H9 (cell line): ENCODE results near the gene PELI2. TPM values are rescaled to one million over a fixed set of nuclear protein-coding genes. Genes with fewer than 3 reads are reported as not detected.

Source experiments
- DNase-seq: peaks from one replicate; pipeline ENCODE4 v3.0.0-alpha.2; 2017
- H2AFZ ChIP-seq: one replicate; pipeline ENCODE4 v1.6.1; 2013; ENCODE audit warnings: mild to moderate bottlenecking, low read length, control low read depth, moderate library complexity
- H2AK5ac ChIP-seq: 2 replicates; pipeline ENCODE4 v1.6.1; 2013; ENCODE audit warnings: low read length, control low read depth, mixed read lengths; ENCODE audit not compliant: insufficient read length
- H2BK120ac ChIP-seq: one replicate; pipeline ENCODE4 v1.6.1; 2013; ENCODE audit warnings: low read depth, mild to moderate bottlenecking, low read length, control low read depth, inconsistent platforms; ENCODE audit not compliant: poor library complexity, severe bottlenecking
- H2BK12ac ChIP-seq: 2 replicates; pipeline ENCODE4 v1.6.1; 2013; ENCODE audit warnings: low read length, control low read depth, mixed read lengths, low read depth; ENCODE audit not compliant: insufficient read length
- H2BK15ac ChIP-seq: 2 replicates; pipeline ENCODE4 v1.6.1; 2013; ENCODE audit warnings: low read depth, low read length, control low read depth
- H2BK20ac ChIP-seq: one replicate; pipeline ENCODE4 v1.6.1; 2013; ENCODE audit warnings: low read depth, mild to moderate bottlenecking, low read length, control low read depth, inconsistent platforms; ENCODE audit not compliant: poor library complexity, severe bottlenecking
- H2BK5ac ChIP-seq: 2 replicates; pipeline ENCODE4 v1.6.1; 2013; ENCODE audit warnings: low read length, control low read depth, mixed read lengths; ENCODE audit not compliant: insufficient read length
- H3K14ac ChIP-seq: 2 replicates; pipeline ENCODE4 v1.6.1; 2013; ENCODE audit warnings: low read length, control low read depth; ENCODE audit not compliant: insufficient read depth
- H3K18ac ChIP-seq: 2 replicates; pipeline ENCODE4 v1.6.1; 2013; ENCODE audit warnings: low read depth, mild to moderate bottlenecking, mixed read lengths, low read length, control low read depth; ENCODE audit not compliant: insufficient read length
- H3K23ac ChIP-seq: 2 replicates; pipeline ENCODE4 v1.6.1; 2013; ENCODE audit warnings: low read length, control low read depth, mixed read lengths, low read depth; ENCODE audit not compliant: insufficient read length
- H3K23me2 ChIP-seq: 2 replicates; pipeline ENCODE4 v1.6.1; 2013; ENCODE audit warnings: low read depth, mild to moderate bottlenecking, mixed read lengths, low read length, control low read depth; ENCODE audit not compliant: insufficient read length, poor library complexity, severe bottlenecking
- H3K27ac ChIP-seq: 2 replicates; pipeline ENCODE4 v1.5.1; 2013; ENCODE audit warnings: low read length, control low read depth, mixed read lengths, low read depth; ENCODE audit not compliant: insufficient read length
- H3K27me3 ChIP-seq: 2 replicates; pipeline ENCODE4 v1.6.1; 2013; ENCODE audit warnings: low read length, control low read depth, inconsistent platforms; ENCODE audit not compliant: insufficient read depth
- H3K4ac ChIP-seq: 2 replicates; pipeline ENCODE4 v1.6.1; 2013; ENCODE audit warnings: low read depth, mild to moderate bottlenecking, control low read depth, inconsistent platforms, low read length, moderate library complexity
- H3K4me1 ChIP-seq: 2 replicates; pipeline ENCODE4 v1.6.1; 2013; ENCODE audit warnings: low read length, control low read depth, inconsistent platforms; ENCODE audit not compliant: insufficient read depth
- H3K4me2 ChIP-seq: 2 replicates; pipeline ENCODE4 v1.6.1; 2013; ENCODE audit warnings: low read length, control low read depth, mixed read lengths; ENCODE audit not compliant: insufficient read length, insufficient read depth
- H3K56ac ChIP-seq: 2 replicates; pipeline ENCODE4 v1.6.1; 2013; ENCODE audit warnings: low read depth, mild to moderate bottlenecking, mixed read lengths, low read length, control low read depth; ENCODE audit not compliant: insufficient read length
- H3K79me1 ChIP-seq: 2 replicates; pipeline ENCODE4 v1.6.1; 2013; ENCODE audit warnings: low read depth, mild to moderate bottlenecking, moderate library complexity, low read length, control low read depth, inconsistent platforms; ENCODE audit not compliant: insufficient read depth, poor library complexity, severe bottlenecking
- H3K79me2 ChIP-seq: 2 replicates; pipeline ENCODE4 v1.6.1; 2013; ENCODE audit warnings: low read length, control low read depth, inconsistent platforms; ENCODE audit not compliant: insufficient read depth
- H3K9ac ChIP-seq: 2 replicates; pipeline ENCODE4 v1.6.1; 2013; ENCODE audit warnings: low read length, control low read depth, mixed read lengths; ENCODE audit not compliant: insufficient read length; ENCODE audit errors: extremely low read depth
- H3K9me3 ChIP-seq: one replicate; pipeline ENCODE4 v1.6.1; 2013; ENCODE audit warnings: low read depth, low read length, inconsistent platforms; ENCODE audit not compliant: control insufficient read depth
- H3T11ph ChIP-seq: one replicate; pipeline ENCODE4 v1.6.1; 2013; ENCODE audit warnings: mild to moderate bottlenecking, low read length, control low read depth, inconsistent platforms
- H4K20me1 ChIP-seq: one replicate; pipeline ENCODE4 v1.6.1; 2013; ENCODE audit not compliant: control insufficient read depth, insufficient read length, insufficient read depth
- H4K5ac ChIP-seq: 2 replicates; pipeline ENCODE4 v1.6.1; 2013; ENCODE audit warnings: low read depth, mild to moderate bottlenecking, mixed read lengths, low read length, control low read depth; ENCODE audit not compliant: insufficient read length
- H4K8ac ChIP-seq: replicated peaks from 2 replicates; pipeline ENCODE4 v1.6.1; 2013; ENCODE audit warnings: low read length, control low read depth, mixed read lengths, low read depth; ENCODE audit not compliant: insufficient read length
- H4K91ac ChIP-seq: 2 replicates; pipeline ENCODE4 v1.6.1; 2013; ENCODE audit warnings: low read depth, mild to moderate bottlenecking, moderate library complexity, mixed read lengths, low read length, control low read depth; ENCODE audit not compliant: insufficient read length
- H3K27ac Mint-ChIP-seq, 3 experiments: 2 replicates in 2 of 3; 3 replicates in 1 of 3; pipeline ENCODE4 v1.8.0; 2020 to 2021; ENCODE audit warnings: mixed read lengths in 3 of 3, mild to moderate bottlenecking in 1 of 3, moderate library complexity in 1 of 3
- H3K27me3 Mint-ChIP-seq: 2 replicates; pipeline ENCODE4 v1.8.0; 2021; ENCODE audit warnings: low read depth, mild to moderate bottlenecking, moderate library complexity, mixed read lengths
- H3K36me3 Mint-ChIP-seq, 3 experiments: 2 replicates in 2 of 3; 3 replicates in 1 of 3; pipeline ENCODE4 v1.8.0; 2020 to 2021; ENCODE audit warnings: low read depth in 3 of 3, mixed read lengths in 3 of 3; ENCODE audit not compliant: insufficient read depth in 1 of 3
- H3K4me1 Mint-ChIP-seq, 2 experiments: 2 replicates each; pipeline ENCODE4 v1.8.0; 2020; ENCODE audit warnings: mixed read lengths in 2 of 2
- H3K4me3 Mint-ChIP-seq, 2 experiments: 2 replicates in 1 of 2; 3 replicates in 1 of 2; pipeline ENCODE4 v1.8.0; 2020 to 2021; ENCODE audit warnings: mild to moderate bottlenecking in 2 of 2, mixed read lengths in 2 of 2, moderate library complexity in 1 of 2
- H3K9me3 Mint-ChIP-seq, 2 experiments: 2 replicates in 1 of 2; 3 replicates in 1 of 2; pipeline ENCODE4 v1.8.0; 2020; ENCODE audit warnings: mild to moderate bottlenecking in 2 of 2, mixed read lengths in 2 of 2, moderate library complexity in 1 of 2
- WGBS: extraction: QIAGEN DNeasy Blood & Tissue Kit; methylation state at CpG from one replicate; pipeline ENCODE4 v1.1.7; 2013; ENCODE audit warnings: missing lambda C conversion rate, low lambda C conversion rate, mixed read lengths; ENCODE audit not compliant: insufficient read length; ENCODE audit errors: extremely low coverage; 5-methylcytosine and 5-hydroxymethylcytosine counted together
- total RNA-seq: library from RNA; stranded (reverse); gene quantifications from 2 replicates; pipeline ENCODE4 v1.2.1, GENCODE V29; 2021
- TF ChIP-seq, protein P1 (sequence below): fragments of 200-600 bp; sonication (generic); conservative IDR thresholded peaks from 3 replicates; pipeline ENCODE4 v1.8.0; 2021; ENCODE audit warnings: antibody characterized with exemption, mild to moderate bottlenecking

PELI2 gene
- total RNA-seq, 1 experiment from 2014 or later, result 18.0 TPM

DNA sequence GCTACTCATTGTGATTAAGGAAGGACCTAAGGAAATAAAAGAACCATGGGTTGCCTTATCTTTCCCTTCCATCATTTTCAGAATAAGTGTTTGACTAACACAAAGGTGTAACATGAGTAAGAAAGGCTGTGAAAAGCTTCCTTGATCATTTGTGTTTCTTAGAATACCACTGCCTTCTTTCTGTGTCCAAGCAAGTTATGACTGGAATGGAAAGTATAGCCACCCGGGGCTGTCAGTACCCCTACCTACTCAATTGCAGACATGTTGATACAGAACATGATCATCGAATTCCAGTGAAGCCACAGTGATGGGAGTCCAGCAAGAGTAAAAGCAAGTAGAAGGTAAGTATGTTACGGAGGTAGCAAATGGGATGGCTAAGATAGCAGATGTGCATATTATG, 209.8 kb downstream of the PELI2 start:
- no CpG with 5 or more reads among the region's 3 CpGs for WGBS
- H3K4me3 Mint-ChIP-seq, result no peak overlapping the region
- H3K4ac ChIP-seq, result no peak overlapping the region
- H3K79me1 ChIP-seq, result no peaks in the 10 kb centered on the region
- H3K4me1 Mint-ChIP-seq, result peaks cover 4% of the 10 kb centered on the region in 2 experiments
- no peak overlapping the region for H2BK15ac ChIP-seq
- TF ChIP-seq, protein P1, sequence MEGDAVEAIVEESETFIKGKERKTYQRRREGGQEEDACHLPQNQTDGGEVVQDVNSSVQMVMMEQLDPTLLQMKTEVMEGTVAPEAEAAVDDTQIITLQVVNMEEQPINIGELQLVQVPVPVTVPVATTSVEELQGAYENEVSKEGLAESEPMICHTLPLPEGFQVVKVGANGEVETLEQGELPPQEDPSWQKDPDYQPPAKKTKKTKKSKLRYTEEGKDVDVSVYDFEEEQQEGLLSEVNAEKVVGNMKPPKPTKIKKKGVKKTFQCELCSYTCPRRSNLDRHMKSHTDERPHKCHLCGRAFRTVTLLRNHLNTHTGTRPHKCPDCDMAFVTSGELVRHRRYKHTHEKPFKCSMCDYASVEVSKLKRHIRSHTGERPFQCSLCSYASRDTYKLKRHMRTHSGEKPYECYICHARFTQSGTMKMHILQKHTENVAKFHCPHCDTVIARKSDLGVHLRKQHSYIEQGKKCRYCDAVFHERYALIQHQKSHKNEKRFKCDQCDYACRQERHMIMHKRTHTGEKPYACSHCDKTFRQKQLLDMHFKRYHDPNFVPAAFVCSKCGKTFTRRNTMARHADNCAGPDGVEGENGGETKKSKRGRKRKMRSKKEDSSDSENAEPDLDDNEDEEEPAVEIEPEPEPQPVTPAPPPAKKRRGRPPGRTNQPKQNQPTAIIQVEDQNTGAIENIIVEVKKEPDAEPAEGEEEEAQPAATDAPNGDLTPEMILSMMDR, result no peak
- no peak overlapping the region for H2BK12ac ChIP-seq
- H3K79me2 ChIP-seq, result no peaks in the 10 kb centered on the region
- no peak overlapping the region for H2BK120ac ChIP-seq
- H4K8ac ChIP-seq, result no peak overlapping the region
- no peak overlapping the region for H2BK5ac ChIP-seq
- H3K9me3 ChIP-seq, result no peaks in the 10 kb centered on the region
- no peak overlapping the region for H3K23ac ChIP-seq
- H2BK20ac ChIP-seq, result no peak overlapping the region
- H4K20me1 ChIP-seq, result no peaks in the 10 kb centered on the region
- H3K4me2 ChIP-seq, result no peak overlapping the region
- no peak overlapping the region for H4K91ac ChIP-seq
- no peaks in the 10 kb centered on the region; the same call in none of the 2 replicates for H3K27me3 Mint-ChIP-seq
- no peak overlapping the region for H3T11ph ChIP-seq
- H3K9ac ChIP-seq, result no peak overlapping the region
- H3K18ac ChIP-seq, result no peak overlapping the region
- no peaks in the 10 kb centered on the region for H3K9me3 Mint-ChIP-seq
- H2AK5ac ChIP-seq, result no peak overlapping the region
- H3K14ac ChIP-seq, result no peak overlapping the region
- H3K56ac ChIP-seq, result no peak overlapping the region
- H3K4me1 ChIP-seq, result no peaks in the 10 kb centered on the region
- H3K27ac Mint-ChIP-seq, result no peak overlapping the region
- H3K23me2 ChIP-seq, result no peaks in the 10 kb centered on the region
- no peak overlapping the region for H4K5ac ChIP-seq
- H2AFZ ChIP-seq, result no peak overlapping the region
- DNase-seq, result no peak
- H3K27ac ChIP-seq, result no peak overlapping the region
- no peaks in the 10 kb centered on the region for H3K27me3 ChIP-seq
- no peaks in the 10 kb centered on the region for H3K36me3 Mint-ChIP-seq
